PFSK-1 (cell line): Measurements from ENCODE around the gene SLC6A6.

Experiments
- POLR2AphosphoS5 ChIP-seq: IDR thresholded peaks from 2 replicates; pipeline ENCODE4 v1.6.1; 2012; ENCODE audit warnings: low read depth, mild to moderate bottlenecking, control low read depth, low read length, moderate library complexity
- SIN3A ChIP-seq: IDR thresholded peaks from 2 replicates; pipeline ENCODE4 v1.6.1; 2012; ENCODE audit warnings: mild to moderate bottlenecking, low read length, moderate library complexity, borderline replicate concordance; ENCODE audit not compliant: insufficient read depth
- TAF1 ChIP-seq: IDR thresholded peaks from 2 replicates; pipeline ENCODE4 v1.6.1; 2012; ENCODE audit warnings: low read length, control low read depth, borderline replicate concordance; ENCODE audit not compliant: insufficient read depth

DNA sequence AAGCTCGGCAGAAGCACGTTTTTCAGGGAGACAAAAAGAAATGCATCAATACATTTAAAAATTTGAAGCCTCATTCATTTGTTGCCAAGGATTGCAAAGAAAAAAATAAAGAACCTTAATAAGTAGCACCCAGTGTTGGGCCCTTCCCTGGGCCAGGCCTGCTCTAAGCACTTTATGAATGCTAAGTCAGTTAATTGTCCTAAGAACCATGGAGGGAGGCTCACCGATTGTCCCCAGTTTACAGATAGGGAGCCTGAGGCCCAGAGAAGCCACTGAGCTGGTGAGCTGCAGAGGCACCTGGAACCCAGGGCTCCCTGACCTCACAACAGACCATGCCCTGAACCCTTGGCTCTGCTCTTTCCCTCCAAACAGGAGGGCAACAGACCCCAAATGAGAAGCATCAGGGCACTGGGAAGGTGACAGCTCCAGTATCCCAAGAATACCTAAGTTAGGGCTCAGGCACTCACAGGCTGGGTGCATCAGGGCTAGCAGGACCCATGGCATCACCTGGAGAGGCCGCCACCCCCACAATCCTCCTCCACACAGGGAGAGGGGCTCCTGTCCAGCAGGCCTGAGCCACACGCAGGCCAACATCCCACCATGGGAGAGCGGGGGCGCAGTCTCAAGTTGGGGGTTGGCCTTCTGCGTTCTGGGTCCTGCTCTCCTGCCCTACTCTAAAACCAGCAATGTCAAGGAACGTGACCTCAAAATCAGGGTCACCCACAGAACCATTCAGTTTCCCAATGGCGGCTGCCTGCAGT lies 133.8 kb downstream of the SLC6A6 start:
- TF ChIP-seq SIN3A (no peak), TAF1 (no peak), POLR2AphosphoS5 (no peak)
